HG03432 (cell line): ENCODE data around the gene SDCCAG8.

Experiments
- ATAC-seq: cut with Tn5 transposase; IDR thresholded peaks from one replicate; pipeline ENCODE4 v1.9.1; 2021; ENCODE audit warnings: mild to moderate bottlenecking, moderate library complexity; ENCODE audit not compliant: unreplicated experiment

SDCCAG8 gene

DNA sequence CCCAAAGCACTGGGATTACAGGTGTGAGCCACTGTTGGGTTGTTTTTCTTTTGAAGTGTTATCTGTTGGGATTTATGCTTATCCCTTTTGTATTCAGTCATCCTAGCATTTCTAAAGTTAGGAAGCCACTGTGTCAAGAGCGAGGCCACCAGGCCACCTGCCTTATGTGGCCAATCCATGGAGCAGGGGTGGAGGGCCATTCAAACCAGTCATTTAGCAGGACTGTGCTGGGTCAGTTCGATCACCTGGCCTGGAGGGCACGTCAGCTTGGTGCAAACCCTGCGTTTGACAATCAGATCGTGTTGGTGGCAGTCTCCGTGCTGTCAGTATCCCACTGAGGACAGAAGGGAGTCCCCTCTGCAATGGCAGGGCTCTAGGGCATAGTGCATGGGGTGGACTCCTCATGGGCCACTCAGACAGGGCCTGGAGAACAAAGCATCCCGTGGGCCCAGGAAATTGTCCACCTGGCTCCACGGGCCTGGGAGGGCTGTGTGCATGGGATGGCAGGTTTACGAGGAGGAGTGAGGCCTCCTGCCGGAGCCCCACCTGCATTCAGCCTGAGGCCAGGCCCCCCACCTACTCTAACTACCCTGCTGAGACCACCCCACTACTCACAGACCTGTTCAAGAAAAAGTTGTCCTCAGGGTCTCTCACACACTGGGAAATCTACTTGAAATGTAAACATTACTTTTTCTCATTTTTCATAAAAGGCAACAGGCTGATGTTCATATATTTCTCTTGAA, 242.3 kb downstream of the SDCCAG8 start:
- ATAC-seq = no peak

DNA sequence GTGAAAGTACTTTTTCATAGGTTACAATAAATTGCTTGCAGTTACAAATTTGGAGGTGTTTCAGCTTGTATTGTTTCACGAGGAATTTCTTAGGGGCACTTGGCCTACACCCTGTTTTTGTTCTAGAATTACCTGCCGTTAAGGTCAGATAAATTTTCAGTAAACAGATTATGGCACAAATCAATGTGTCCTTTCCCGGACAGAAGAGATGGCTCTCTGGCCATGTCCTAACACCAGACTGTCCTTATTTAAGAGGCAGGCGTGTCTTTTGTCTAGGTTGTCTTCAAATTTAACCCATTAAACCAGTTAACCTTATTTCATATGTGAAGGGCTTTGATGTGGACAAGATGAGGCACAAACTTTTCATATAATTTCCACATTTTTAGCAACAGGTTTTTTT, 243.4 kb downstream of the SDCCAG8 start:
- no peak for ATAC-seq

DNA sequence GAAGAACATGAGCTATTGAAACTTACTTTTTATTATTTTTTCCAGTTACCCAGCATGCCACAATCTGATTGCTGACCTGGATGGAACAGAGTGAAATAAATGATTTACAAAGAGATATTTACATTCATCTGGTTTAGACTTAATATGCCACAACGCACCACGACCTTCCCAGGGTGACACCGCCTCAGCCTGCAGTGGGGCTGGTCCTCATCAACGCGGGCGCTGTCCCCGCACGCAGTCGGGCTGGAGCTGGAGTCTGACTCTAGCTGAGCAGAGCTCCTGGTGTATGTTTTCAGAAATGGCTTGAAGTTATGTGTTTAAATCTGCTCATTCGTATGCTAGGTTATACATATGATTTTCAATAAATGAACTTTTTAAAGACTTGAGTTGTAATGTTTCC, 243.9 kb downstream of the SDCCAG8 start:
- ATAC-seq = no peak

DNA sequence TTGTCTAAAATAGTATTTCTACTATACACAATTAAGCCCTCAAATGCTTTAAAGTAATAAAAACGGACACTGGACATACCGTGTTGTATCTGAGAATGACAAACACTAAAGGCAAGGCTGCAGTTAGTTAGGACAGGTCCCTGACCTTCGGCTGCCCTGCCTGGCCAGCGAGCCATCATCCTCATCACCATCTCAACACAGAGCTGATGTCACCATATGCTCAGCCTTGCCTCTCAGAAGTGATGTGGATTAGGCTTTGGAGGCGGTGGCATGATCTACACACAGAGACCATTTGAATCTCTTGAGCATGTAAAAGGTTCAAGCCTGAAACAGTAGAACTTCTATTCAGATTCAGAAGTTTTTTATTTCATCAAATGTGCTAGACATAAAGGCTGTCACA, 244.7 kb downstream of the SDCCAG8 start:
- no peak for ATAC-seq

DNA sequence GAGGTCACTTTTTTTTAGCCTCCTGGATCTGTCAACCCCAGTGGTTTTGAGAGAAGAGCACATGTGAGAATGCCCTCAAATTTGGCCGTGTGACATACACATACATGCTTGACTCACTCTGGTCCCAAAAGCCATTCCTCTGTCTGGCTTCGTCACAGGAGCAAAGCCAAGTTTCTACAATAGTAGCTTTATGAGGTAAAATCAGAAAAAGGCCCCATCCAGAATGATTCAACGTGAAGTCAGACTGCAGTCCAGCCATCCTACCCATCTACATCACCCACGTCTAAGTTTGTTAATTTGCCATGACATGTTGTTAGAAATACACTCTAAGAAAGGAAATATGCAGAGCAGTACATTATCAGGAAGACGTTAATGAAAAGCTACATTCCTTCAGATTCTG, 245.2 kb downstream of the SDCCAG8 start:
- ATAC-seq = no peak

DNA sequence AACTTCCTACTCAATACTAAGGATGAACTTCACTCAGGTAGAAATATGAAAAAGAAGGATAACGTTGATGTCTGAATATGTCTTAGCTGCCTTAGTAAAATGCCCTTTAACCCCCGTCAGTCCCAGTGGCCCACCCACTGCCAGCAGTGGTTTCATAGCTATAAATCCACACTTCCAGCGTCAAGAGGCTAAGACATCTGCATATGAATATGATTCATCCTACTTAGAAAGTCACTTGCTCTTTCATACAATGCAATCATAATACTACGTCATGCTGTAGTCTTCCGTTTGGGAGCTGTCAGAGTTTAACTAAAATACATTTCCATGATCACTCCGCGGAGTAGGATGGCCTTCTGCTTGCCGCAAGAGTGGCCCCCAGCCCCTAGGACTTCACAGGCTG, 247.3 kb downstream of the SDCCAG8 start:
- no peak for ATAC-seq

DNA sequence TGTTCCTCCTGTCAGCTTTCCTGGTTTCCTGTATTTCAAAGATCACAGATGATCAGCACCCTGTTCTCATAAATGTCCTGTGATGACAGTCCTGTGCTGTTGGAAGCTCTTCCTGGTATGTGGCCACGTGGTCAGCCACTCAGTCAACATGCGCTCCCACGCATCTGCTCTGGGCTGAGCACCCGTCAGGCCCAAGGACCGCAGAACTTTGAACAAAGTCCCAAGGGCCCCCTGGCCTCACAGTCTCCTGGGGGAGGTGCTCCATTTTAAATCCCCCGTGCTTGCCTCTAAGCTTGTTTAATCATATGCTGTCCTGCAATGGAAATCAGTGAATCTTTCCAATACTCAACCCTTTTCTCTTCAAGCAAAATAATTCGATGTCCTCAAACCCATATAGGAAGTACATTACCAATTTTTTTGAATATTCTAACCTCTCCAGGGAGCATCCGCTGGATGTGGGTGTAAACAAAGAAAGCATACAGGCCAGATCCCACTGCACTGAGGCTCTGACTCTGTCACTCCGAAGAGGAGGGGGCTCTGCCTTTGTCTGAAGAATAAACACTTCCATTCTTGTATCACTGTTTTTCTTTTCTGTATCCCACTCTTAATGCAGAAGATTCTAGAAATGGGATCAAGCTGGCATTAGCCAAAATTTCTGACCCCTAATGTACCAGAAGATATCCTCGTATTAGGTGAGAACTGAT, 250.3 kb downstream of the SDCCAG8 start:
- peak; percentile 69 for ATAC-seq

DNA sequence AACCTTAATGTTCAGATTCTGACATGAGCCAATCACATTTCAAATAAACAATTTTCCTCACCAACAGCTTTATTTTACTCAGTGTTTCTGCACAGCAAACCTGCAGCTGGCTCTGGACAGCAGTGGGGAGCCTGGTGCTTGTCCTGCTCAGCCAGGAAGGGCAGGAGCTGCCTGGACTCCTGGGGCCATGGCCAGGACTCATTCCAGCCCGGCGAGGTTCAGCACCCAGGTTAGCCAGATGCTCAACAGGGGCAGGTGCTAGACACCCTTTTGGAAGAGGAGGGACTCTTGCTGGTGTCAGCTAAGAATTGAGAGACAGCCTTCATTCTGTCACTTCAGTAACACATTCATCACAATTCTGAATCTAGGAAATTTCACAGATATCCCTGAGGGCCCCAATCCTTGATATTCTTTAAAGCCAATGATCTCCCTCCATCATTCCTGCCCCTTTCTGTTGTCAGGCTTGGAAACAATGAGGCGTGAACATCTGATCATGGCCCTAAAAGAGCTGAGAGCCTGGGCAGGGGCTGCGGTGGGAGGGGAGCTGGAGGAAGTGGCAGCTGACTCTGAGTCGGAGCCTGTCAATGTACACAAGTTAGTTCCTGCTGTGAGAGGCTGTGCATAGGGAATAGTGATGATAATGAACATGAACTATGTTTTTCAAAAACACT, 251.3 kb downstream of the SDCCAG8 start:
- ATAC-seq = no peak

DNA sequence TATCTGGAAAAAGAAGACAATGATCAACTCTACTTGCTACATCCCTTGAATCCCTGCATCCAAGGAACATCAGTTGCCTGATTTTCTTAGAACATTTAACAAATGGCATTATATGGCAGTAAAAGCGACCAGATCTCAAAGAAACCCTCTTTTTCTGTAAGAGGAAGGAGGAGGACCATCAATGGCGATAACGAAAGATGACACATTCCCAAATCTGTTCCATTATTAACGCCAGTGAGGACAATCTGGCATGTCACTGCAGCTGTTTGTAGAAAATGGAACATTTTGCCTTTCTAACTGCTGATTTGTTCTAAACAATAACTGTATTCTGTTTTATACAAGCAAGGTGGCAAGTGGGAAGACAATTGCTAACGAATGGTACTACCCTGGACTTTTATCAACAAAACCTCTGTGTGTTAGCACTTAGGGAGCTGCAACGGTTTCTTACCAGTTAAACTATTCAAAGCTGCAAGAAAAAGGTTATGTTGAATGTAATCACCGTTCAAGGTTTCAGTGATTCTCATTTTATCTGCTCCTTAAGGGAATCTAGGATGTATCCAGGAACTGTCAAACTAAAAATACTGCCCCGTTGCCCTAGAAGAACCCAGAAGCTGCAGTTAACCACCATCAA, 251.9 kb downstream of the SDCCAG8 start:
- ATAC-seq = peak; percentile 3

DNA sequence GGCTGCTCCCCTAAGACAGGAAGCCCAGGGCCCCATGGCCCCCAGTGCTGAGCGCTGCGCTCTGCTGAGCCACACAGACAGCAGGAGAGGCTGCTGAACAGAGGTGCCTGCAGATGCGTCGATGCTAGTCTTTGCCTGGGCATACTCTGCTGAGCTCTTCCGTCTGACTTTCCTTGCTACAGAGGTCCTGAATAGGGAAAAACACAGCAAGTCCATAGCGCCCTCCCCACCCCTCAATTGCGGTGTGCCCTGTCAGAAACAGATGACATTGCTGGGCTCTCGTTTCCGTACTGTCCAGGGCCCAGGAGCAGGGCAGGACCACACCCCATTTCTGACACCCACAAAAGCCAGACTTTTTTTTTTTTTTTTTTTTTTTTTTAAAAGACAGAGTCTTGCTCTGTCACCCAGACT, 252.5 kb downstream of the SDCCAG8 start:
- peak; percentile 85 for ATAC-seq

DNA sequence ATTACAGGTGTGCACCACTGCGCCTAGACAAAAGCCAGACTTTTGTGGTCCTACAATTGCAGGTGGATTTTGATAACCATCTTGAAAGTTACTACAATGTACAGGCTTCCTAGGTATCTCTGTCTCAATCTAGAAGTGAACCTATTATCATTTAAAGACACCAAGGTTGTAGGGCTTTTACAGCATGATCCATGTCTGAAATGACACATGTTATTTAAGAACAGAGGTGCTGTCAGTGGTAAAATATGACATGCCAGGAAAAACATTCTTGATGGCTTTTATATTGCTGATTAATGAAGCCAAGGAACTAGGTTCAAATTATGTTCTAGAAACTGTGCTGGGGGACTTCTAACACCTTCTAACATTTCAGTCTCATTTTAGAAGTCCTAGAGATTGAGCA, 253.1 kb downstream of the SDCCAG8 start:
- no peak for ATAC-seq

DNA sequence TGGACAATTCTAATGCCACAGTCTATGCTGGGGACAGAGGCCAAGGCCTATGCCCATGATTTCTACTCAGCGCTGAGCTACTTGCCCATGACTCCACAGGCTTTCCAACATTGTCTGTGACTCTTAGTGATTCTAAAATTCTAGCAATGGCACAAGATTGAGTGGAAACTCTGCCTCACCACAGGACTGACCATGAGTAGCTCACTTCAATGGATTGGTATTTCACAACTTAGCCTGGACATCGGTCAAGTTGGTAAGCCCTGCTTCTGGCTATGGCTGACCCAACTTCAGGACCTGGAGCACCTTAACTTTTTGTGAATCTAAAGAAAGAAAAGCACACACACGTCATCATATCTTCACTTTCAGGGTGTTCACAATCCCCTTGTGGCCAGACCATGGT, 255.1 kb downstream of the SDCCAG8 start:
- ATAC-seq = no peak

DNA sequence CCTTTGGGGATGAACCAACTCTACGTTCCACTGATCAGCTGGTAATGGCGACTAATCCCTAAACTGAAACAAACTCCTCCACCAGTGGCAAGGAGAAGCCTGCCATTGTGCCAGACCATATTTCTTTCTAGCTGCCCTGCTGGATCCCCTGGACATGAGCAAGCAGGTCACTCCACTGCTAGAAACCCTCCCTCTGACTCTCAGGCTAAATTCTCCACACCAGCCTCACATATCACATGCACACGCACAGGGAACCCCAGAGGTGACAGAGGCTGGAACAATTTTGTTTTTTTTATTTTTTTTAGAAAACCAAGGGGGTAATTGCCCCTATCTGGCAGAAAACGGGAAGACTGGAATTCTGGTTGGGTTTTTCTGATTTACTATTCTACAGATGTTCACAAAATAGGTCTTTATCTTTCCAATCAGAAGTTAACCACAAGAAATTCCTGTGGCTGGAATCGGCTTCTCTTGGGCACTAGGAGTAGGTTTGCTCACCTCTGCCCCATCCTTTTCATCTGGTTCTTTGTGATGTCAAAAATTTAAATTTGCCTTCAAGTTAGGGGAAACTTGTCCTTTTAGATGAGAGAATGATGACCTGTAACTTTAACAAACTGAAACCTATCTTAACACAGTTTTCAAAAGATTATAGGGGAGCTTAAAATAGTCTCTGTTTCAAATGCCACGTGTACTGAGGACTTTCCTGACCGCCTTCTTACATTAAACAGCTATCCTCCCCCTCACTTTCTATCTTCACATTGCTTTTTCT, 258.1 kb downstream of the SDCCAG8 start:
- peak; percentile 86 for ATAC-seq

DNA sequence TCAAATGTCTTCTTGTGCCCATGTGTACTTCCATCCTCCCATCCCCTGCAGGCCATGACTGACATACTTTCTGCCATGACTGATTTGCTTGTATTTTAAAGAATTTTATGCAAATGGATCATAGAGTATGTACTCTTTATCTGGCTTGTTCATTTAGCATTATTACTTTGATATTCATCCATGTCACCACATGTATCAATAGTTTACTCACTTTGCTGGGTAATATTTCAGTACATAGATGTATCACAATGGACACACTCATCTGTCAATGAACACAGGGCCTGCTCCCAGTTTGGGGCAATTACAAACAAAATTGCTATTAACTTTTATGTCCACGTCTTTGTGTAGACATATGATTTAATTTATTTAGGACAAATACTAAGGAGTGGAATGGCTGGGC, 259.1 kb downstream of the SDCCAG8 start:
- ATAC-seq = no peak

DNA sequence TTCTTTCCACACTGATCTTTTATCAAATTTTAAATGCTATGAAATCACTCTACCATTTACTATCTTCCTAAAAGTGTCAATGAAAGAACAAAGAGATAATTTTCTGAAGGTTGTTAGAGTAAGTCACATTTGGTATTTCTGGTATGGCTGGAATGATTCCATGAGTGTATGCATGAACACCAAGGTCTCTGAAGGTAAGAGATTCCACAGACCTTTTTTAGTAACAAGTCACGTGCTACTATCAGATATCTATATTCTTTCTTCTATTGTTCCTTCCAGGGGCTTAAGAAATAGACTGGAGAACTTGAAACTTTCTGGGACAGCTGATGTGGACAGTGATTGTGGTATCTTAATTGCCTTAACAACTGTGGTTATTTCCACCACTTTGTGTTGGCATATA, 265.0 kb downstream of the SDCCAG8 start:
- no peak for ATAC-seq

DNA sequence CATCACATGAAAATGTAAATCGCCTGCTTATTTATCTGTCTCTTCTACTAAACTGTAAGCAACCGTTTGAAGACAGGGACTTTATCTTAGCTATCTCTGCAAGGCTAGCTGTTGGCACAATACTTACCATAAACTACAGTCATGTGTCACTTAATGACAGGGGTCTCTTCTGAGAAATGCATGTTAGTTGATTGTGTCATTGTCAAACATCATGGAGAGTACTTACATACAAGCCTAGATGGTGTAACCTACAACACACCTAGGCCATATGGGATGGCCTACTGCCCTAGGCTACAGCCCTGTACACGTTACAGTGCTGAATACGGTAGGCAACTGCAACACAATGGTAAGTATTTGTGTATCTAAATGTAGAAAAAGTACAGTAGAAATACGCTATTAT, 267.9 kb downstream of the SDCCAG8 start:
- ATAC-seq = no peak

DNA sequence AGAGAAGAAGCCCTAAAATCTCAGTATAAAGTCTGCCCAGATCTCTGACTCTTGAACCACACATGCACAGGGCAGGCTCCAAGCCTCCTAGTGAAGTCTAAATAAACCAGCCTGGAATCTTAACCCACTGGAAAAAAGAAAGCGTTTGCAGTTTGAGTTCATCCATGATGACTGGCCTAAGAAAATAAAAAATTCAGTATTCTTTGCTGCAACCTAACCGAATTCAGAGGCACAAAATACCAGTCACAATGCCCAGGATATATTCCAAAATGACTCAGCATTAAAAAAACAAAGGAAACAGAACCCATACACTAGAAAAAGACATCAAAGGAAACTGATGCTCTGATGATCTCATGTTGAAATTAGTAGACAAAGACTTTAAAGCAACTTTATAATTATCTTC, 269.2 kb downstream of the SDCCAG8 start:
- ATAC-seq = no peak

DNA sequence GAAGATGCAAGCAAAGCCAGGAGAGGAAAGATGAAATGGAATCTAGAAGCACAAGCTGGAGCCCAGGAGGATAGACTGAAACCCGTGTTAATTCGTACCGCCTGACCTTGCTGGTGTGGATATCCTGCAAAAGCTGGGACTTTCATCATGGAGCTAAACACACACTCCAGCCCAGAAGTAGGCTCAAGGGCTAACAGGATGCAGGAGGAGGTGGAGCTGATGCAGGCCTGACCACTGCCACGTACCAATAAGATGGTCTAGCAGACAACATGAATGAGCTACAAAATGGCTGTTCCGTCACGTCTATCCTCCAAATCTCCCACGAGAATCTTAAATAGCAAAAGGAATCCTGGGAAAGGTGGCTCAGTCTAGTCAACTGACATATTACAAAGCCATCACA, 270.3 kb downstream of the SDCCAG8 start:
- no peak for ATAC-seq

DNA sequence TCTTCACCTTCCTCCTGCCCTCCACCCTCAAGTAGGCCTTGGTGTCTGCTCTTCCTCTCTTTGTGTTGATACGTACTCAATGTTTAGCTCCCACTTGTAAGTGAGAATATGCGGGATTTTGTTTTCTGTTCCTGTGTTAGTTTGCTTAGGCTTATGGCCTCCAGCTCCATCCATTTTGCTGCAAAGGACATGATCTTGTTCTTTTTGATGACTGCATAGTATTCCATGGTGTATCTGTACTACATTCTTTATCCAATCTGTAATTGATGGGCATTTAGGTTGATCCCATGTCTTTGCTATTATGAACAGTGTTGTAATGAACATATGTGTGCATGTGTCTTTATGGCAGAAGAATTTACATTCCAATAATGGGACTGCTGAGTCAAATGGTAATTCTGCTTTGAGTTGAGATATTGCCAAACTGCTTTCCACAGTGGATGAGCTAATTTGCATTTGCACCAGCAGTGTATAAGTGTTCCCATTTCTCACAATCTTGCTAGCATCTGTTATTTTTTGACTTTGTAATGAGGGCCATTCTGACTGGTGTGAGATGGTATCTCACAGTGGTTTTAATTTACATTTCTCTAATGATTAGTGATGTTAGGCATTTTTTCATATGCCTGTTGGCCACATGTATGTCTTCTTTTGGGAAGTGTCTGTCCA, 272.7 kb downstream of the SDCCAG8 start:
- ATAC-seq = no peak

DNA sequence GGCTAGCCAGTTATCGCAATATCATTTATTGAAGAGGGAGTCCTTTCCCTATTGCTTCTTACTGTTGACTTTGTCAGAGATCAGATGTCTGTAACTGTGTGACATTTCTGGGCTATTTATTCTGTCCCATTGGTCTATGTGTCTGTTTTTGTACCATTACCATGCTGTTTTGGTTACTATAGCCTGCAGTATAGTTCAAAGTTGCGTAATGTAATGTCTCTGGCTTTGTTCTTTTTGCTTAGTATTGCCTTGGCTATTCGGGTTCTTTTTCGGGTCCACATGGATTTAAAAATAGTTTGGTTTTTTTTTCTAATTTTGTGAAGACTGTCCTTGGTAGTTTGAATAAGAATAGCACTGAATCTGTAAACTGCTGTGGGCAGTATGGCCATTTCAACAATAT, 273.7 kb downstream of the SDCCAG8 start:
- no peak for ATAC-seq
